HCT116 (cell line): ENCODE measurements around the gene LSAMP. TPM values are rescaled to one million over a fixed set of nuclear protein-coding genes. Genes with fewer than 3 reads are reported as not detected.

Source experiments
- ATAC-seq: fragments of 200-7000 bp; cut with Tn5 transposase; 2 replicates; pipeline ENCODE4 v1.9.1; 2020; ENCODE audit warnings: mild to moderate bottlenecking, moderate library complexity
- BruUV-seq: library from RNA; stranded (reverse); fragments of 400-500 nt; replicated peaks from 2 replicates; lab custom pipeline; 2021; lab: Mats Ljungman, UMichigan
- CTCF ChIA-PET: fragments of 300-600 bp; sonication (Branson Sonifier 250); formaldehyde crosslinking; loops from one replicate; lab custom pipeline; 2021; ENCODE audit warnings: antibody characterized with exemption; lab: Charles Lee
- POLR2A ChIA-PET: fragments of 300-600, 350-600 bp; sonication (Branson Sonifier 250); formaldehyde crosslinking; loops from one replicate; lab custom pipeline; 2021; ENCODE audit warnings: antibody characterized with exemption; lab: Charles Lee
- RAD21 ChIA-PET, 2 experiments: fragments of 300-600 bp; sonication (Branson Sonifier 250); formaldehyde crosslinking; loops; one replicate each; lab custom pipeline; 2023; ENCODE audit warnings: low total read pairs in 2 of 2; ENCODE audit not compliant: uncharacterized antibody in 2 of 2, unreplicated experiment in 2 of 2, low non-redundant PET in 1 of 2; lab: Charles Lee
- DNase-seq: peaks from one replicate; pipeline ENCODE4 v3.0.0-alpha.2; 2010; ENCODE audit warnings: low read depth, low spot score
- H2AFZ ChIP-seq: fragments of 200-600 bp; shearing (Covaris generic), sonication (generic); 2 replicates; pipeline ENCODE4 v1.6.1; 2017; ENCODE audit warnings: low read depth, mixed run types, mixed read lengths, antibody characterized with exemption, low read length; ENCODE audit not compliant: poor library complexity, severe bottlenecking
- H3K27ac ChIP-seq: 2 replicates; pipeline ENCODE4 v1.5.1; 2012; ENCODE audit warnings: low read depth, low read length
- H3K27me3 ChIP-seq: fragments of 200-600 bp; sonication (generic); 2 replicates; pipeline ENCODE4 v1.6.1; 2016; ENCODE audit warnings: mixed run types, low read length, mixed read lengths; ENCODE audit not compliant: insufficient read depth
- H3K36me3 ChIP-seq, 2 experiments: fragments of 200-500 bp in 1 of 2; fragments of 200-600 bp in 1 of 2; sonication (Bioruptor generic) in 1 of 2; sonication (generic) in 1 of 2; 2 replicates each; pipeline versions ENCODE4 v1.5.1 to v1.6.1; 2014 to 2016; ENCODE audit warnings: low read length in 2 of 2, inconsistent platforms in 1 of 2, mixed read lengths in 1 of 2, mixed run types in 1 of 2; ENCODE audit not compliant: insufficient read depth in 2 of 2, control insufficient read depth in 1 of 2
- H3K4me1 ChIP-seq, 2 experiments: fragments of 200-600 bp in 1 of 2; sonication (generic) in 1 of 2; 2 replicates each; pipeline versions ENCODE4 v1.5.1 to v1.6.1; 2012 to 2017; ENCODE audit warnings: low read length in 2 of 2, inconsistent platforms in 1 of 2, mild to moderate bottlenecking in 1 of 2, mixed read lengths in 1 of 2, mixed run types in 1 of 2, moderate library complexity in 1 of 2; ENCODE audit not compliant: insufficient read depth in 2 of 2, control insufficient read depth in 1 of 2
- H3K4me2 ChIP-seq: fragments of 200-600 bp; sonication (generic); 2 replicates; pipeline ENCODE4 v1.6.1; 2017; ENCODE audit warnings: mixed run types, low read length, mixed read lengths
- H3K4me3 ChIP-seq, 2 experiments: fragments of 200-600 bp in 1 of 2; sonication (generic) in 1 of 2; replicated peaks in 1 of 2; 2 replicates each; pipeline ENCODE4 v1.5.1; 2011 to 2016; ENCODE audit warnings: low read length in 2 of 2, control low read depth in 1 of 2, low read depth in 1 of 2, mild to moderate bottlenecking in 1 of 2, mixed read lengths in 1 of 2, mixed run types in 1 of 2
- H3K79me2 ChIP-seq: fragments of 200-600 bp; sonication (generic); 2 replicates; pipeline ENCODE4 v1.6.1; 2017; ENCODE audit warnings: mild to moderate bottlenecking, mixed run types, low read length, moderate library complexity, mixed read lengths; ENCODE audit not compliant: insufficient read depth
- H3K9ac ChIP-seq: fragments of 200-600 bp; sonication (generic); 2 replicates; pipeline ENCODE4 v1.6.1; 2016; ENCODE audit warnings: low read length, mixed read lengths
- H3K9me2 ChIP-seq: fragments of 200-600 bp; sonication (generic), shearing (Covaris generic); 2 replicates; pipeline ENCODE4 v1.6.1; 2017; ENCODE audit warnings: mixed run types, mild to moderate bottlenecking, moderate library complexity; ENCODE audit not compliant: insufficient read depth
- H3K9me3 ChIP-seq, 2 experiments: fragments of 200-500 bp in 1 of 2; fragments of 200-600 bp in 1 of 2; sonication (Bioruptor generic) in 1 of 2; sonication (generic) in 1 of 2; 2 replicates each; pipeline ENCODE4 v1.6.1; 2014 to 2017; ENCODE audit warnings: low read length in 2 of 2, mixed read lengths in 2 of 2, inconsistent platforms in 1 of 2, low read depth in 1 of 2, mild to moderate bottlenecking in 1 of 2, mixed run types in 1 of 2, moderate library complexity in 1 of 2; ENCODE audit not compliant: control insufficient read depth in 1 of 2, insufficient read depth in 1 of 2
- H4K20me1 ChIP-seq: fragments of 200-600 bp; sonication (generic), shearing (Covaris generic); 2 replicates; pipeline ENCODE4 v1.6.1; 2017; ENCODE audit warnings: mixed run types, mild to moderate bottlenecking, moderate library complexity; ENCODE audit not compliant: insufficient read depth
- CBX3 ChIP-seq: IDR thresholded peaks from 2 replicates; pipeline ENCODE4 v1.6.1; 2012; ENCODE audit warnings: low read depth
- EGR1 ChIP-seq: IDR thresholded peaks from 2 replicates; pipeline ENCODE4 v1.6.1; 2012; ENCODE audit warnings: low read depth
- RAD21 ChIP-seq: IDR thresholded peaks from 2 replicates; pipeline ENCODE4 v1.6.1; 2012; ENCODE audit warnings: low read depth, mild to moderate bottlenecking
- SIN3A ChIP-seq: IDR thresholded peaks from 2 replicates; pipeline ENCODE4 v1.6.1; 2012; ENCODE audit warnings: low read depth
- SP1 ChIP-seq: IDR thresholded peaks from 2 replicates; pipeline ENCODE4 v1.6.1; 2012; ENCODE audit warnings: low read depth
- TCF7L2 ChIP-seq: IDR thresholded peaks from 2 replicates; pipeline ENCODE4 v1.7.0; 2011; ENCODE audit warnings: borderline replicate concordance, inconsistent platforms; ENCODE audit not compliant: insufficient read depth, insufficient read length; ENCODE audit errors: extremely low read depth
- ZNF274 ChIP-seq: fragments of 200-500 bp; sonication (Bioruptor generic); IDR thresholded peaks from 2 replicates; pipeline ENCODE4 v1.6.1; 2014; ENCODE audit warnings: mild to moderate bottlenecking, low read depth, low read length, inconsistent platforms
- intact Hi-C: fragments of 100-400 bp; cut with micrococcal nuclease; formaldehyde crosslinking; loops from 2 replicates; pipeline ENCODE4 v1.10.0; 2022
- total RNA-seq: library from RNA; stranded (reverse); gene quantifications from one replicate; pipeline ENCODE4 v1.2.1, GENCODE V29; 2021; ENCODE audit not compliant: unreplicated experiment

LSAMP gene
- total RNA-seq, 1 experiment from 2014 or later = 0.25 TPM

- Histone ChIP-seq H3K4me1 (no peaks in the 10 kb centered on the region), H3K4me2 (no peak overlapping the region), H3K4me3 (no peak overlapping the region), H3K27me3 (0 out of 2 replicates have a peak, but pooled peaks cover 9% of the 10 kb centered on the region), H3K79me2 (no peaks in the 10 kb centered on the region), H3K9me2 (no peaks in the 10 kb centered on the region), H3K9me3 (no peaks in the 10 kb centered on the region), H3K27ac (no peak overlapping the region), H2AFZ (no peak overlapping the region), H3K9ac (no peak overlapping the region), H3K36me3 (no peaks in the 10 kb centered on the region), H4K20me1 (no peaks in the 10 kb centered on the region)
- intact Hi-C loops = no loop called here
- no peak for DNase-seq
- CTCF ChIA-PET = no interaction called here
- RAD21 ChIA-PET = no interaction called here
- no TSS peak for BruUV-seq
- POLR2A ChIA-PET = no interaction called here
- no peak for ATAC-seq
- TF ChIP-seq SIN3A (no peak), RAD21 (no peak)
Observed at GRCh38 chr3:116188231-116188785, 257.0 kb downstream of the LSAMP start.

DNA sequence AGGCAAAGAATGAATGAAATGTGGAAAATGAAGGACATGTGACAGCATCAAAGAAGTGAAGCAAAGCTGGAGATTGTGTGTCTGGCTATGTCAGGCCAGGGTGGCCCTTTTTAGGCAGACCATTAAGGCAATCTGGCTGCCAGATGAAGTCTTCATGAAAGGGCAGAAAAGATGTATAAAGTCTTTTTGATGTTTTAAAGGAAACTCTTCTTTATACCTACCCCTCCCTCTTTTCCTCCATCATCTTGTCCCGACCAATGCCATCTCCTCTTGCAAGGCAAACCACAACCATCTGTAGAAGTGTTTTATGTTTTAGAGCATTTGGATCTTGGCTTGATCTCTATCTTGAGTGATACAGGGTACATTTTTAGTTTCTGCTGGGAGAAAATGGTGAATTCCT lies 259.2 kb downstream of the LSAMP start:
- Histone ChIP-seq H3K4me1 (no peaks in the 10 kb centered on the region), H3K79me2 (no peaks in the 10 kb centered on the region), H3K4me3 (no peak overlapping the region), H3K36me3 (no peaks in the 10 kb centered on the region), H3K4me2 (no peak overlapping the region), H3K27me3 (peaks cover 11% of the 10 kb centered on the region; the same call in 1 of the 2 replicates), H4K20me1 (no peaks in the 10 kb centered on the region), H3K9me2 (no peaks in the 10 kb centered on the region), H2AFZ (no peak overlapping the region), H3K27ac (no peak overlapping the region), H3K9me3 (no peaks in the 10 kb centered on the region), H3K9ac (no peak overlapping the region)
- RAD21 ChIA-PET = no interaction called here
- CTCF ChIA-PET = no interaction called here
- TF ChIP-seq CBX3 = no peak
- TF ChIP-seq SP1 = no peak
- TF ChIP-seq EGR1 = no peak
- no peak for TF ChIP-seq ZNF274
- TF ChIP-seq SIN3A = no peak
- no peak for TF ChIP-seq TCF7L2
- DNase-seq (no peak), ATAC-seq (no peak)
- no TSS peak for BruUV-seq
- POLR2A ChIA-PET = no interaction called here
- intact Hi-C loops = no loop called here
